ENCODE results near the gene CFAP300.

- TF ChIP-seq CTCF (IDR thresholded peaks at IDR 0.05), result no peak
- no peak for TF ChIP-seq POLR2A (IDR thresholded peaks at IDR 0.05)
Measured at GRCh38 chr11:102006835-102007566, 40.2 kb upstream of the CFAP300 start.

Measured in body of pancreas (tissue), 4 donors.